H1 (cell line): ENCODE results near the gene RGS5. TPM values are rescaled to one million over a fixed set of nuclear protein-coding genes. Genes with fewer than 3 reads are reported as not detected.

Experiments
- CTCF ChIA-PET: fragments of 300-600 bp; sonication (Branson Sonifier 250); formaldehyde crosslinking; loops from one replicate; lab custom pipeline; 2021; ENCODE audit not compliant: partially characterized antibody; lab: Charles Lee
- POLR2A ChIA-PET: fragments of 300-600 bp; sonication (Branson Sonifier 250); formaldehyde crosslinking; loops from one replicate; lab custom pipeline; 2021; ENCODE audit warnings: inconsistent platforms; ENCODE audit not compliant: partially characterized antibody; lab: Charles Lee
- DNase-seq, 2 experiments: peaks; one replicate each; pipeline versions ENCODE4 v3.0.0 to v3.0.0-alpha.2; 2010 to 2022; ENCODE audit warnings: low spot score in 2 of 2, low read depth in 1 of 2, mixed read lengths in 1 of 2
- FAIRE-seq: peaks from 2 replicates; lab custom pipeline; 2011; peaks lifted over from hg19 to GRCh38; lab: Jason Lieb, UNC
- H2AFZ ChIP-seq: 2 replicates; pipeline ENCODE4 v1.8.1; 2012; ENCODE audit warnings: low read length, inconsistent platforms
- H2AK5ac ChIP-seq: 2 replicates; pipeline ENCODE4 v1.6.1; 2013; ENCODE audit warnings: low read depth, low read length
- H2BK120ac ChIP-seq: replicated peaks from 2 replicates; pipeline ENCODE3; 2013; ENCODE audit warnings: low read depth, low read length, inconsistent platforms
- H2BK12ac ChIP-seq: 2 replicates; pipeline ENCODE4 v1.6.1; 2013; ENCODE audit warnings: low read depth, low read length
- H2BK15ac ChIP-seq: 2 replicates; pipeline ENCODE4 v1.6.1; 2013; ENCODE audit warnings: low read length
- H2BK20ac ChIP-seq: 2 replicates; pipeline ENCODE4 v1.6.1; 2013; ENCODE audit warnings: low read length
- H2BK5ac ChIP-seq: 2 replicates; pipeline ENCODE4 v1.6.1; 2013; ENCODE audit warnings: low read depth, low read length
- H3K14ac ChIP-seq: 2 replicates; pipeline ENCODE4 v1.6.1; 2013; ENCODE audit warnings: inconsistent platforms; ENCODE audit not compliant: insufficient read length
- H3K18ac ChIP-seq: 2 replicates; pipeline ENCODE4 v1.6.1; 2013; ENCODE audit warnings: low read length; ENCODE audit errors: extremely low read depth
- H3K23ac ChIP-seq: 2 replicates; pipeline ENCODE4 v1.6.1; 2013; ENCODE audit warnings: inconsistent platforms; ENCODE audit not compliant: insufficient read length
- H3K23me2 ChIP-seq: 2 replicates; pipeline ENCODE4 v1.6.1; 2013; ENCODE audit warnings: low read depth, low read length
- H3K27ac ChIP-seq: 2 replicates; pipeline ENCODE4 v1.6.1; 2011; ENCODE audit warnings: low read depth, low read length, inconsistent platforms
- H3K27me3 ChIP-seq, 4 experiments: replicated peaks in 1 of 4; 1 replicate in 1 of 4; 2 replicates in 3 of 4; pipeline versions ENCODE4 v1.6.1 to v1.8.1; 2011 to 2013; ENCODE audit warnings: low read length in 3 of 4, mild to moderate bottlenecking in 3 of 4, inconsistent platforms in 2 of 4, mixed read lengths in 2 of 4, moderate library complexity in 1 of 4; ENCODE audit not compliant: control insufficient read depth in 3 of 4, insufficient read depth in 3 of 4; ENCODE audit errors: extremely low read depth in 1 of 4
- H3K36me3 ChIP-seq, 4 experiments: 2 replicates each; pipeline versions ENCODE4 v1.6.1 to v1.8.1; 2011 to 2013; ENCODE audit warnings: mild to moderate bottlenecking in 4 of 4, low read length in 3 of 4, moderate library complexity in 2 of 4, control low read depth in 1 of 4, inconsistent platforms in 1 of 4; ENCODE audit not compliant: insufficient read depth in 4 of 4, control insufficient read depth in 2 of 4
- H3K4ac ChIP-seq: replicated peaks from 2 replicates; pipeline ENCODE3; 2013; ENCODE audit warnings: low read length, low read depth, mixed read lengths, inconsistent platforms; ENCODE audit not compliant: insufficient read length
- H3K4me1 ChIP-seq, 4 experiments: replicated peaks in 1 of 4; 1 replicate in 1 of 4; 2 replicates in 3 of 4; pipeline versions ENCODE4 v1.6.1 to v1.8.1; 2011 to 2013; ENCODE audit warnings: low read length in 3 of 4, inconsistent platforms in 2 of 4, mixed read lengths in 1 of 4; ENCODE audit not compliant: insufficient read depth in 4 of 4, control insufficient read depth in 3 of 4
- H3K4me2 ChIP-seq, 2 experiments: 2 replicates each; pipeline versions ENCODE4 v1.6.1 to v1.8.1; 2011 to 2013; ENCODE audit warnings: low read depth in 2 of 2, low read length in 2 of 2, control low read depth in 1 of 2, inconsistent platforms in 1 of 2, mild to moderate bottlenecking in 1 of 2; ENCODE audit not compliant: insufficient read depth in 1 of 2
- H3K4me3 ChIP-seq, 4 experiments: fragments of 200-600, 300-600 bp in 1 of 4; sonication (generic), shearing (Covaris generic), sonication (Bioruptor Twin) in 1 of 4; 2 replicates each; pipeline versions ENCODE4 v1.5.1 to v1.8.1; 2011 to 2016; ENCODE audit warnings: low read length in 4 of 4, low read depth in 3 of 4, control low read depth in 2 of 4, inconsistent platforms in 2 of 4, mild to moderate bottlenecking in 2 of 4, mixed read lengths in 1 of 4, moderate library complexity in 1 of 4; ENCODE audit not compliant: insufficient read depth in 2 of 4; ENCODE audit errors: extremely low read depth in 1 of 4
- H3K56ac ChIP-seq: replicated peaks from 2 replicates; pipeline ENCODE3; 2013; ENCODE audit warnings: low read depth, mild to moderate bottlenecking, mixed read lengths, low read length, inconsistent platforms; ENCODE audit not compliant: insufficient read length
- H3K79me1 ChIP-seq: 2 replicates; pipeline ENCODE4 v1.6.1; 2013; ENCODE audit warnings: low read depth, low read length, control low read depth
- H3K79me2 ChIP-seq, 2 experiments: 2 replicates each; pipeline versions ENCODE4 v1.6.1 to v1.8.1; 2012 to 2013; ENCODE audit warnings: low read length in 2 of 2, mild to moderate bottlenecking in 2 of 2, inconsistent platforms in 1 of 2; ENCODE audit not compliant: insufficient read depth in 2 of 2, control insufficient read depth in 1 of 2
- H3K9ac ChIP-seq, 4 experiments: replicated peaks in 1 of 4; 1 replicate in 1 of 4; 2 replicates in 3 of 4; pipeline versions ENCODE4 v1.6.1 to v1.8.1; 2011 to 2013; ENCODE audit warnings: low read depth in 3 of 4, low read length in 3 of 4, control low read depth in 2 of 4, mild to moderate bottlenecking in 2 of 4, moderate library complexity in 2 of 4, inconsistent platforms in 1 of 4; ENCODE audit errors: extremely low read depth in 1 of 4
- H3K9me3 ChIP-seq, 2 experiments: 2 replicates each; pipeline versions ENCODE4 v1.6.1 to v1.8.1; 2012 to 2013; ENCODE audit warnings: mild to moderate bottlenecking in 2 of 2, moderate library complexity in 2 of 2, control low read depth in 1 of 2, inconsistent platforms in 1 of 2, low read depth in 1 of 2, low read length in 1 of 2, mixed read lengths in 1 of 2; ENCODE audit not compliant: insufficient read depth in 2 of 2
- H4K20me1 ChIP-seq, 2 experiments: replicated peaks in 1 of 2; 2 replicates each; pipeline versions ENCODE3 to v1.8.1; 2011 to 2013; ENCODE audit warnings: inconsistent platforms in 2 of 2, low read length in 2 of 2, mild to moderate bottlenecking in 1 of 2; ENCODE audit not compliant: insufficient read depth in 2 of 2, control insufficient read depth in 1 of 2
- H4K5ac ChIP-seq: 2 replicates; pipeline ENCODE4 v1.6.1; 2013; ENCODE audit warnings: low read length, low read depth, mixed read lengths, inconsistent platforms; ENCODE audit not compliant: insufficient read length
- H4K8ac ChIP-seq: 2 replicates; pipeline ENCODE4 v1.8.0; 2013; ENCODE audit warnings: mild to moderate bottlenecking, moderate library complexity, low read length, inconsistent platforms; ENCODE audit not compliant: insufficient read depth; ENCODE audit errors: extremely low read depth
- H4K91ac ChIP-seq: replicated peaks from 2 replicates; pipeline ENCODE3; 2013; ENCODE audit warnings: low read length, mixed read lengths, inconsistent platforms; ENCODE audit not compliant: insufficient read length
- CHD2 ChIP-seq: IDR thresholded peaks from 2 replicates; pipeline ENCODE4 v1.6.1; 2012; ENCODE audit warnings: low read length, improper control_type of control experiment
- HDAC2 ChIP-seq, 2 experiments: fragments of 300-600 bp in 1 of 2; sonication (generic) in 1 of 2; IDR thresholded peaks; 2 replicates each; pipeline ENCODE4 v1.6.1; 2011 to 2012; ENCODE audit warnings: low read depth in 2 of 2, low read length in 2 of 2, mild to moderate bottlenecking in 2 of 2, moderate library complexity in 2 of 2, borderline replicate concordance in 1 of 2, inconsistent platforms in 1 of 2
- HDAC6 ChIP-seq: IDR thresholded peaks from one replicate; pipeline ENCODE4 v1.7.1; 2012; ENCODE audit warnings: low read depth, mild to moderate bottlenecking, inconsistent platforms, low read length, moderate library complexity
- KDM1A ChIP-seq: fragments of 200-600, 300-600 bp; sonication (generic); IDR thresholded peaks from 2 replicates; pipeline ENCODE4 v1.7.1; 2016; ENCODE audit warnings: mild to moderate bottlenecking, low read length, borderline replicate concordance
- MAFK ChIP-seq: IDR thresholded peaks from 2 replicates; pipeline ENCODE4 v1.6.1; 2012; ENCODE audit warnings: low read depth, mild to moderate bottlenecking, improper control_type of control experiment, low read length
- NANOG ChIP-seq: IDR thresholded peaks from 2 replicates; pipeline ENCODE4 v1.6.1; 2011; ENCODE audit warnings: low read length, low read depth, mild to moderate bottlenecking, inconsistent platforms; ENCODE audit not compliant: insufficient read depth, poor library complexity, severe bottlenecking
- RAD21 ChIP-seq, 2 experiments: IDR thresholded peaks in 1 of 2; conservative IDR thresholded peaks in 1 of 2; 2 replicates each; pipeline ENCODE4 v1.6.1; 2011; ENCODE audit warnings: low read depth in 2 of 2, low read length in 2 of 2, improper control_type of control experiment in 1 of 2, inconsistent platforms in 1 of 2, mild to moderate bottlenecking in 1 of 2, moderate library complexity in 1 of 2
- RNF2 ChIP-seq: fragments of 200-900, 300-1000 bp; sonication (generic); IDR thresholded peaks from 2 replicates; pipeline ENCODE4 v1.7.1; 2016; ENCODE audit warnings: borderline replicate concordance, low read depth, mild to moderate bottlenecking, antibody characterized with exemption, low read length; ENCODE audit not compliant: poor library complexity, severe bottlenecking; ENCODE audit errors: missing control alignments
- SIRT6 ChIP-seq: IDR thresholded peaks from one replicate; pipeline ENCODE4 v1.7.1; 2012; ENCODE audit warnings: low read length, inconsistent platforms
- SP1 ChIP-seq: IDR thresholded peaks from 2 replicates; pipeline ENCODE4 v1.6.1; 2011; ENCODE audit warnings: low read depth, low read length
- TAF1 ChIP-seq: IDR thresholded peaks from 2 replicates; pipeline ENCODE4 v1.6.1; 2011; ENCODE audit warnings: mild to moderate bottlenecking, low read depth, low read length
- WGBS, 2 experiments: shearing (Covaris generic) in 1 of 2; methylation state at CpG; one replicate each; pipeline versions ENCODE4 v1.1.6 to v1.1.7; 2013 to 2015; ENCODE audit warnings: low lambda C conversion rate in 2 of 2, mixed read lengths in 2 of 2, inconsistent platforms in 1 of 2, low coverage in 1 of 2, missing lambda C conversion rate in 1 of 2; ENCODE audit not compliant: insufficient replicate concordance in 2 of 2, insufficient coverage in 1 of 2, insufficient read length in 1 of 2; ENCODE audit errors: extremely low coverage in 1 of 2, missing lambda C conversion rate in 1 of 2; 5-methylcytosine and 5-hydroxymethylcytosine counted together
- polyA plus RNA-seq, 7 experiments: library from polyadenylated mRNA; depleted of rRNA in 3 of 7; stranded (reverse) in 5 of 7; unstranded in 2 of 7; fragments of >200 nt in 5 of 7; fragments of 200-250 nt in 2 of 7; gene quantifications; 1 replicate in 5 of 7; 2 replicates in 1 of 7; 4 replicates in 1 of 7; pipeline versions ENCODE4 v1.2.1 to v1.2.3, GENCODE V29; 2011 to 2013; ENCODE audit warnings: missing spikeins in 2 of 7, mixed read lengths in 2 of 7
- total RNA-seq: library from RNA; stranded (reverse); fragmentation: NEBNext Ultra II Directional; extraction: Animal tissue kit (Norgen Biotek cat#: 25700); gene quantifications from 2 replicates; pipeline ENCODE4 v1.2.1, GENCODE V29; 2021
- TF ChIP-seq, protein P1 (sequence below): IDR thresholded peaks from 2 replicates; pipeline ENCODE4 v1.6.1; 2011; ENCODE audit warnings: low read depth, mild to moderate bottlenecking, low read length; ENCODE audit not compliant: insufficient read depth

The RGS5 gene
- total and polyA plus RNA-seq, 2 of the 8 experiments (the other 6 are each of a cell fraction or from before 2014, with no cell fraction given) = 75.5 to 103 TPM

DNA sequence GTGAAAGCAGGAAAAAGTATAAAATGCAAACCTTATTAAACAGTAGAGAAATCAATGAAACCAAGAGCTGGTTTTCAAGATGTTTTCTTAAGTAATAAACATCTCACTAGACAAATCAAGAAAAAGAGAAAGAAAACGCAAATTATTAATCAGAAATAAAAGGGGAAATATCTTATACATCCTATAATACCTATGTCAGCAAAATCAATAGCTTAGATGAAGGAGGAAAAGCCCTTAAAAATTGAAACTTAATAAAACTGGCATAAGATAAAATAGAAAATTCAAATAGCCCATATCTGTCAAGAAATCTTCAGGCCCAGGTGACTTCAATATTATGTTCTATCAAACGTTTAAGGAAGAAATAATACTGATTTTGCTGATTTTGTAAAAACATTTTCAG, 74.4 kb downstream of the RGS5 start:
- TF ChIP-seq, protein P1, sequence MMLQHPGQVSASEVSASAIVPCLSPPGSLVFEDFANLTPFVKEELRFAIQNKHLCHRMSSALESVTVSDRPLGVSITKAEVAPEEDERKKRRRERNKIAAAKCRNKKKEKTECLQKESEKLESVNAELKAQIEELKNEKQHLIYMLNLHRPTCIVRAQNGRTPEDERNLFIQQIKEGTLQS = no peak
- no peak for TF ChIP-seq TAF1
- no peak for TF ChIP-seq SIRT6
- no peak for TF ChIP-seq HDAC6
- TF ChIP-seq MAFK = no peak; the same call in 1 of the 2 replicates
- TF ChIP-seq SP1 = no peak
- no peak for TF ChIP-seq CHD2
- TF ChIP-seq RNF2 = no peak
- TF ChIP-seq HDAC2 (IDR thresholded peaks at IDR 0.05; ENCODE audit: borderline replicate concordance in 1 of 2, low read depth in 2 of 2, low read length in 2 of 2) = no peak
- TF ChIP-seq RAD21 (IDR thresholded peaks at IDR 0.05 in 1 of 2, conservative IDR thresholded peaks at IDR 0.05 in 1 of 2; ENCODE audit: low read depth in 2 of 2, low read length in 2 of 2) = no peak
- TF ChIP-seq KDM1A = no peak
- TF ChIP-seq NANOG = no peak
- no peak overlapping the region for H3K56ac ChIP-seq
- H2BK120ac ChIP-seq = no peak overlapping the region
- no peaks in the 10 kb centered on the region for H3K36me3 ChIP-seq
- no peak overlapping the region for H3K9ac ChIP-seq
- no peak overlapping the region for H4K91ac ChIP-seq
- no peaks in the 10 kb centered on the region for H3K79me1 ChIP-seq
- no peak overlapping the region for H2BK12ac ChIP-seq
- no peaks in the 10 kb centered on the region for H4K20me1 ChIP-seq
- WGBS, 2 experiments = 86% methylated on average over 2 of the region's 2 CpGs; no CpG with 5 or more reads in 1 of the 2 experiments
- H3K4me2 ChIP-seq = no peak overlapping the region
- no peaks in the 10 kb centered on the region for H3K9me3 ChIP-seq
- H3K79me2 ChIP-seq = no peaks in the 10 kb centered on the region
- FAIRE-seq (no peak), DNase-seq (no peak)
- H2AK5ac ChIP-seq = no peak overlapping the region
- ChIA-PET CTCF (interaction anchor here (0.6 to 1.6 kb wide), 5 partner anchors 9 to 304 kb away, joined by 3 read pairs; no protein-coding TSS in a partner anchor), POLR2A (no interaction called here)
- no peaks in the 10 kb centered on the region for H3K23me2 ChIP-seq
- H3K27me3 ChIP-seq = no peaks in the 10 kb centered on the region
- no peak overlapping the region for H3K27ac ChIP-seq
- no peak overlapping the region for H2BK15ac ChIP-seq
- no peak overlapping the region for H3K23ac ChIP-seq
- H2AFZ ChIP-seq = no peak overlapping the region
- H3K4me3 ChIP-seq = no peak overlapping the region
- H4K8ac ChIP-seq = no peak overlapping the region
- no peak overlapping the region for H2BK5ac ChIP-seq
- H3K14ac ChIP-seq = no peak overlapping the region
- no peak overlapping the region for H2BK20ac ChIP-seq
- H3K4me1 ChIP-seq = peaks cover 0 to 4% (median 1%) of the 10 kb centered on the region in 4 experiments; a peak in 2 of 7 replicates
- no peak overlapping the region for H3K18ac ChIP-seq
- no peak overlapping the region for H4K5ac ChIP-seq
- H3K4ac ChIP-seq = no peak overlapping the region
